ENCODE data around the gene PHC3.
A peak's percentile ranks its signal among the peaks of the same experiment; 100 is the strongest.
"Not testable (repeated sequence)": the region's sequence is repeated elsewhere in the genome, so short reads cannot be mapped to it uniquely, and the experiment has no call there.

The PHC3 gene

DNA sequence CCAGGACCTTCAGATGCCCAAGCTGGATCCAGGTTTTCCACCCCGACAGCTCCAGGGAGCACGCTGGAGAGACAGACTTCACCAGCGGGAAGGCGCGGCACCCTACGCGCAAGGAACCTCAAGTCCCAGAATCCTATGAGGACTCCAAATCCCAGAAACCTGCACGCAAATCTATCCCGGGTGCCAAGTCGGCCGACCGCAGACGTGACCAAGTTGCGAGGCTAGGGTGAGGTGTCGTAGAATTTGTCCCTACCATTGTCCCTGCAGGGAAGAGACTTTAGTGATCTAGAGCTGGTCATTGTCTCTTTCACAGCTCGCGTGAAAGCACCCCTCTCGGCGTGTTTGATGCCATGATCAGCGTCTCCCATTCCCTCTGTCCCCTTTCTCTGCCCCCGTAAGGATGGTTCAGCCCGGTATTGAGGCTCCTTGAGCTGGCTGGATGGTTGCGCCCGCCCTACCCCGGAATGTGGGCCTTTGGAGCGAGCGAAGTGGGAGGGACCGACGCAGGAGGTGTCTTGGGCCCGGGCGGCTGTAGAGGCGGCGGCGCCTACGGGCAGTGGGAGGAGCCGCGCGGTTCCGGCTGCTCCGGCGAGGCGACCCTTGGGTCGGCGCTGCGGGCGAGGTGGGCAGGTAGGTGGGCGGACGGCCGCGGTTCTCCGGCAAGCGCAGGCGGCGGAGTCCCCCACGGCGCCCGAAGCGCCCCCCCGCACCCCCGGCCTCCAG, 40.6 kb upstream of the PHC3 start, which contains the start of gene PRKCI:
Gene PRKCI (plus strand): TSS at position 501 of the 723 bp plus-strand sequence. CDS start 246 bp downstream, outside the sequence.
- DNase-seq = peak; percentile 96 to 98 (median 97)
- under 1% methylated on average over 43 of the region's 60 CpGs for WGBS (ENCODE audit: insufficient coverage)
- Histone ChIP-seq H3K4me3 (ENCODE audit: control insufficient read depth in 1 of 7, extremely low read depth in 1 of 7, insufficient read depth in 4 of 7, low read depth in 2 of 7, low read length in 6 of 7) (peak within 1 kb of the TSS; percentile 68 to 95 (median 72)), H3K27ac (ENCODE audit: insufficient read depth in 1 of 2, low read depth in 1 of 2, low read length in 2 of 2, poor library complexity in 1 of 2, severe bottlenecking in 2 of 2) (peak within 1 kb of the TSS; percentile 96 to 98), H3K9me3 (ENCODE audit: control extremely low read depth in 1 of 5, control insufficient read depth in 4 of 5, insufficient read depth in 2 of 5, low read depth in 1 of 5, low read length in 4 of 5) (no peaks in the 10 kb centered on the region), H3K36me3 (ENCODE audit: control insufficient read depth in 4 of 4, insufficient read depth in 4 of 4, low read length in 3 of 4) (no peaks in the 10 kb centered on the region), H3K4me1 (ENCODE audit: control extremely low read depth in 1 of 4, control insufficient read depth in 4 of 4, insufficient read depth in 4 of 4, low read length in 3 of 4) (peaks cover 0 to 14% (median 7%) of the 10 kb centered on the region in 4 experiments), H3K27me3 (replicated peaks in 2 of 5; ENCODE audit: control insufficient read depth in 4 of 5, insufficient read depth in 5 of 5, low read length in 4 of 5) (no peaks in the 10 kb centered on the region)
- CTCF ChIA-PET = interaction anchor here (1.0 kb wide), 2 partner anchors 10 to 51 kb away, joined by 3 read pairs; no protein-coding TSS in a partner anchor
- POLR2A ChIA-PET = interaction anchor here (0.6 to 1.0 kb wide), 2 partner anchors 135 to 153 kb away, joined by 3 read pairs; partner anchors contain the start of gene SKIL

DNA sequence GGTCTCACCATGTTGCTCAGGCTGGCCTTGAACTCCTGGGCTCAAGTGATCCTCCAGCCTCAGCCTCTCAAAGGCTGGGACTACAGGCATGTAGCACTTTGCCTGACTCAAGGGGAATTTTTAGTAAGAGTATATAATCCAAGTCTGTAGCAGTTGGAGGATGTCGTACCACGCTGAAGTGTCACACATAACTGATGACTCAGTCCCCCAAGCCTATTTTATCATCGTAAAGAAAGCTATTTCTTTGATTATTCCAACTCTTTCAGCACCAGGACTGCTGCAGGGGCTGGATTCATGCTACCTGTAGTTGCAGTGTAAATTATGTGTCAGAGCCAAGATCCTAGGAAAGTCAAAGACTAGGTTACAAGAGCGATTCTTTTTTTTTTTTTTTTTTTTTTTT, 39.3 kb upstream of the PHC3 start:
- Histone ChIP-seq H3K4me1 (ENCODE audit: control extremely low read depth in 1 of 4, control insufficient read depth in 4 of 4, insufficient read depth in 4 of 4, low read length in 3 of 4) (peaks cover 0 to 14% (median 7%) of the 10 kb centered on the region in 4 experiments), H3K27me3 (replicated peaks in 2 of 5; ENCODE audit: control insufficient read depth in 4 of 5, insufficient read depth in 5 of 5, low read length in 4 of 5) (no peaks in the 10 kb centered on the region), H3K36me3 (ENCODE audit: control insufficient read depth in 4 of 4, insufficient read depth in 4 of 4, low read length in 3 of 4) (no peaks in the 10 kb centered on the region), H3K9me3 (ENCODE audit: control extremely low read depth in 1 of 5, control insufficient read depth in 4 of 5, insufficient read depth in 2 of 5, low read depth in 1 of 5, low read length in 4 of 5) (no peaks in the 10 kb centered on the region), H3K27ac (ENCODE audit: insufficient read depth in 1 of 2, low read depth in 1 of 2, low read length in 2 of 2, poor library complexity in 1 of 2, severe bottlenecking in 2 of 2) (no peak overlapping the region), H3K4me3 (ENCODE audit: control insufficient read depth in 1 of 7, extremely low read depth in 1 of 7, insufficient read depth in 4 of 7, low read depth in 2 of 7, low read length in 6 of 7) (no peak overlapping the region)
- WGBS (ENCODE audit: insufficient coverage) = 100% methylated on average over 1 of the region's 4 CpGs
- POLR2A ChIA-PET = no interaction called here
- CTCF ChIA-PET = no interaction called here
- DNase-seq = peak in 2 of 3 donors; percentile 11 to 15

DNA sequence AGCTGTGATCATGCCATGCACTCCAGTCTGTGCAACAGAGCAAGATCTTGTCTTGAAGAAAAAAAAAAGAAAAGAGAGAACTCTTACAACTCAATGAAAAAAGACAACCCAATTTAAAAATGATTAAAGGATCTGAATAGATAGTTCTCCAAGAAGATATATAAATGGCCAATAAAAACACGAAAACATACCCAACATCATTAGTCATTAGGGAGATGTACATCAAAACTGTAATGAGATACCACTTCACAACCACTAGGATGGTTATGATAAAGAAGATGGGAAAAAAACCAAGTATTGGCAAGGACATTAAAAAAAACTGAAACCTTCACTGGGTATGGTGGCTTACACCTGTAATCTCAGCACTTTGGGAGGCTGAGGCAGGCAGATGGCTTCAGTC, 38.3 kb upstream of the PHC3 start:
- CTCF ChIA-PET = interaction anchor here (0.8 kb wide), 1 partner anchor 30 kb away, joined by 3 read pairs; no protein-coding TSS in a partner anchor
- no peak for DNase-seq
- POLR2A ChIA-PET = no interaction called here
- Histone ChIP-seq H3K27ac (ENCODE audit: insufficient read depth in 1 of 2, low read depth in 1 of 2, low read length in 2 of 2, poor library complexity in 1 of 2, severe bottlenecking in 2 of 2) (no peak overlapping the region), H3K4me3 (ENCODE audit: control insufficient read depth in 1 of 7, extremely low read depth in 1 of 7, insufficient read depth in 4 of 7, low read depth in 2 of 7, low read length in 6 of 7) (no peak overlapping the region), H3K4me1 (ENCODE audit: control extremely low read depth in 1 of 4, control insufficient read depth in 4 of 4, insufficient read depth in 4 of 4, low read length in 3 of 4) (peaks cover 0 to 14% (median 7%) of the 10 kb centered on the region in 4 experiments), H3K9me3 (ENCODE audit: control extremely low read depth in 1 of 5, control insufficient read depth in 4 of 5, insufficient read depth in 2 of 5, low read depth in 1 of 5, low read length in 4 of 5) (no peaks in the 10 kb centered on the region), H3K36me3 (ENCODE audit: control insufficient read depth in 4 of 4, insufficient read depth in 4 of 4, low read length in 3 of 4) (no peaks in the 10 kb centered on the region), H3K27me3 (replicated peaks in 2 of 5; ENCODE audit: control insufficient read depth in 4 of 5, insufficient read depth in 5 of 5, low read length in 4 of 5) (no peaks in the 10 kb centered on the region)
- WGBS (ENCODE audit: insufficient coverage) = no CpG with 5 or more reads among the region's 1 CpG

DNA sequence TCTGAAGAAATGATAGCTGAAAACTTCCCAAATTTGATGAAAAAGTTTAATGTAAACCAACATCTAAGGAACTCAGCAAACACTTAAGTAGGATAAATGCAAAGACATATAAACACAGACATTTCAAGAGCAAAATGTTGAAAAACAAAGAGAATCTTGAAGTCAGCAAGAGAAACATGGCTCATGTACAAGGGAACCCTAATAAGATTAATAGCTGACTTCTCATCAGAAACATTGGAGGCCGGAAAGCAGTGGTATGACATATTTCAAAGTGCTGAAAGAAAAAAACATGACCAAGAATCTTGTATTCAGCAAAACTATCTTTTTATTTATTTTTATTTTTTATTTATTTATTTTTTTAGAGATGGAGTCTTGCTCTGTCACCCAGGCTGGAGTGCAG, 30.1 kb upstream of the PHC3 start:
- no CpG with 5 or more reads among the region's 1 CpG for WGBS (ENCODE audit: insufficient coverage)
- H3K27me3 ChIP-seq (replicated peaks in 2 of 5; ENCODE audit: control insufficient read depth in 4 of 5, insufficient read depth in 5 of 5, low read length in 4 of 5) = no peaks in the 10 kb centered on the region
- H3K4me3 ChIP-seq (ENCODE audit: control insufficient read depth in 1 of 7, extremely low read depth in 1 of 7, insufficient read depth in 4 of 7, low read depth in 2 of 7, low read length in 6 of 7) = no peak overlapping the region
- no peaks in the 10 kb centered on the region for H3K36me3 ChIP-seq (ENCODE audit: control insufficient read depth in 4 of 4, insufficient read depth in 4 of 4, low read length in 3 of 4)
- H3K4me1 ChIP-seq (ENCODE audit: control extremely low read depth in 1 of 4, control insufficient read depth in 4 of 4, insufficient read depth in 4 of 4, low read length in 3 of 4) = no peaks in the 10 kb centered on the region
- ChIA-PET CTCF (interaction anchor here (1.3 kb wide), 1 partner anchor 11 kb away, joined by 3 read pairs; the partner anchor contains the start of gene PRKCI), POLR2A (interaction anchor here (0.6 kb wide), 1 partner anchor 29 kb away, joined by 3 read pairs; no protein-coding TSS in a partner anchor)
- peaks cover 0 to 10% (median 1%) of the 10 kb centered on the region in 5 experiments for H3K9me3 ChIP-seq (ENCODE audit: control extremely low read depth in 1 of 5, control insufficient read depth in 4 of 5, insufficient read depth in 2 of 5, low read depth in 1 of 5, low read length in 4 of 5)
- no peak overlapping the region for H3K27ac ChIP-seq (ENCODE audit: insufficient read depth in 1 of 2, low read depth in 1 of 2, low read length in 2 of 2, poor library complexity in 1 of 2, severe bottlenecking in 2 of 2)
- peak in 2 of 3 donors; percentile 22 to 40 for DNase-seq

DNA sequence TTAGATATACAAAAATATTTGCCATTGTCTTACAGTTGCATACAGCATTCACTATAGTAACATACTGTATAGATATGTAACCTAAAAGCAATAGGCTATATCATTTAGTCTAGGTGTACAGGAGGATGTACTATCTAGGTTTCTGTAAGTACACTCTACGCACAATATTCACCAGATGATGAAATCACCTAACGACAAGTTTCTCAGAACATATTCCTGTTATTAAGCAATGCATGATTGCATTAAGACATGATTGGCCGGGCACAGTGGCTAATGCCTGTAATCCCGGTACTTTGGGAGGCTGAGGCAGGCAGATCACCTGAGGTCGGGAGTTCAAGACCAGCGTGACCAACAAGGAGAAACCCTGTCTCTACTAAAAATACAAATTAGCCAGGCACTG, 26.2 kb upstream of the PHC3 start:
- POLR2A ChIA-PET = no interaction called here
- 67% methylated on average over 2 of the region's 6 CpGs for WGBS (ENCODE audit: insufficient coverage)

DNA sequence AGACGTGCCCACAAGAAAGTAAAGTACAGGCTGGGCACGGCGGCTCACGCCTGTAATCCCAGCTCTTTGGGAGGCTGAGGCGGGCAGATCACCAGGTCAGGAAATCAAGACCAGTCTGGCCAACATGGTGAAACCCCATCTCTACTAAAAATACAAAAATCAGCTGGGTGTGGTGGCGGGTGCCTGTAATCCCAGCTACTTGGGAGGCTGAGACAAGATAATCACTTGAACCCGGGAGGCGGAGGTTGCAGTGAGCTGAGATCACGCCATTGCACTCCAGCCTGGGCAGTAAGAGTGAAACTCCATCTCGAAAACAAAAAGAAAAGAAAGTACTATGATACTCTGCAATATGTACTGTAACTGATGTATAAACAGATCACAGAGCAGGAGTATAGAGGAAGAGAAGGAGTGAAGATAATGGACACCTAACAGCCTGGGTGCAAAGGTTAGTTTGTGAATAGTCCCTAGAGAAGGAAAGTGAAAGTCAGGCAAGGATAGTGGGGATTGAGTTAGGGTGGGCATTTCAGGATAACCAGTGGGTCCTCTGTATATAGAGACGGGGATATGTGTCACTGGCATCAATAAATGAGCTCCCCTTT, 24.7 kb upstream of the PHC3 start:
- H3K36me3 ChIP-seq (ENCODE audit: control insufficient read depth in 4 of 4, insufficient read depth in 4 of 4, low read length in 3 of 4); H3K9me3 ChIP-seq (ENCODE audit: control extremely low read depth in 1 of 5, control insufficient read depth in 4 of 5, insufficient read depth in 2 of 5, low read depth in 1 of 5, low read length in 4 of 5); DNase-seq; H3K27me3 ChIP-seq (replicated peaks in 2 of 5; ENCODE audit: control insufficient read depth in 4 of 5, insufficient read depth in 5 of 5, low read length in 4 of 5); H3K27ac ChIP-seq (ENCODE audit: insufficient read depth in 1 of 2, low read depth in 1 of 2, low read length in 2 of 2, poor library complexity in 1 of 2, severe bottlenecking in 2 of 2); H3K4me1 ChIP-seq (ENCODE audit: control extremely low read depth in 1 of 4, control insufficient read depth in 4 of 4, insufficient read depth in 4 of 4, low read length in 3 of 4); POLR2A ChIA-PET; H3K4me3 ChIP-seq (ENCODE audit: control insufficient read depth in 1 of 7, extremely low read depth in 1 of 7, insufficient read depth in 4 of 7, low read depth in 2 of 7, low read length in 6 of 7): not testable (repeated sequence)
- 91% methylated on average over 9 of the region's 11 CpGs for WGBS (ENCODE audit: insufficient coverage)
- CTCF ChIA-PET = interaction anchor here (1.3 to 2.4 kb wide), 2 partner anchors 12 kb away, joined by 4 to 5 read pairs; no protein-coding TSS in a partner anchor

More for the DNA sequence above, 26.2 kb upstream of the PHC3 start:
- CTCF ChIA-PET = interaction anchor here (1.3 kb wide), 1 partner anchor 10 kb away, joined by 4 read pairs; no protein-coding TSS in a partner anchor
- Histone ChIP-seq H3K27ac (ENCODE audit: insufficient read depth in 1 of 2, low read depth in 1 of 2, low read length in 2 of 2, poor library complexity in 1 of 2, severe bottlenecking in 2 of 2) (no peak overlapping the region), H3K4me3 (ENCODE audit: control insufficient read depth in 1 of 7, extremely low read depth in 1 of 7, insufficient read depth in 4 of 7, low read depth in 2 of 7, low read length in 6 of 7) (no peak overlapping the region), H3K9me3 (ENCODE audit: control extremely low read depth in 1 of 5, control insufficient read depth in 4 of 5, insufficient read depth in 2 of 5, low read depth in 1 of 5, low read length in 4 of 5) (peaks cover 0 to 10% (median 1%) of the 10 kb centered on the region in 5 experiments), H3K27me3 (replicated peaks in 2 of 5; ENCODE audit: control insufficient read depth in 4 of 5, insufficient read depth in 5 of 5, low read length in 4 of 5) (no peaks in the 10 kb centered on the region), H3K36me3 (ENCODE audit: control insufficient read depth in 4 of 4, insufficient read depth in 4 of 4, low read length in 3 of 4) (no peaks in the 10 kb centered on the region), H3K4me1 (ENCODE audit: control extremely low read depth in 1 of 4, control insufficient read depth in 4 of 4, insufficient read depth in 4 of 4, low read length in 3 of 4) (no peaks in the 10 kb centered on the region)
- no peak for DNase-seq

DNA sequence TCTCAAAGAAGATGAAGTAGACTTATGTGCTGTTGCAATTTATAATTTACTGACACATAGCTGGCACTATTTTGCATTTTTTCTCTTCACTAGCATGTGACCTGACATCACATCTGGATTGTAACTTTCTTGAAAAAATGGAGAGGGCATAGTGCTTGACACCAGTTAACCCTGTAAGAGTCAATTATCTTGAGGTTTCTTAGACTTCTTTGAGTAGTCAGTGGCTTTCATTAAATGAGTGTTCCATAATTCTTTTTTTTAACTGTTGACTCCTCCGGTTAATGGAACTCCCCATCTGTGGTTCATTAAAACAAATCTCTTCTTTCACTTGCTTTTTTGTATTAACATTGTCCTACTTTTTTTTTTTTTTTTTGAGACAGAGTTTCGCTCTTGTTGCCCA, 23.8 kb upstream of the PHC3 start:
- ChIA-PET CTCF (interaction anchor here (2.4 kb wide), 1 partner anchor 11 kb away, joined by 5 read pairs; no protein-coding TSS in a partner anchor), POLR2A (no interaction called here)
- H3K27me3 ChIP-seq (replicated peaks in 2 of 5; ENCODE audit: control insufficient read depth in 4 of 5, insufficient read depth in 5 of 5, low read length in 4 of 5) = no peaks in the 10 kb centered on the region
- H3K4me1 ChIP-seq (ENCODE audit: control extremely low read depth in 1 of 4, control insufficient read depth in 4 of 4, insufficient read depth in 4 of 4, low read length in 3 of 4) = no peaks in the 10 kb centered on the region
- WGBS (ENCODE audit: insufficient coverage) = 89% methylated on average over 1 of the region's 2 CpGs
- H3K36me3 ChIP-seq (ENCODE audit: control insufficient read depth in 4 of 4, insufficient read depth in 4 of 4, low read length in 3 of 4) = no peaks in the 10 kb centered on the region
- peaks cover 0 to 3% (median 0%) of the 10 kb centered on the region in 5 experiments for H3K9me3 ChIP-seq (ENCODE audit: control extremely low read depth in 1 of 5, control insufficient read depth in 4 of 5, insufficient read depth in 2 of 5, low read depth in 1 of 5, low read length in 4 of 5)
- H3K27ac ChIP-seq (ENCODE audit: insufficient read depth in 1 of 2, low read depth in 1 of 2, low read length in 2 of 2, poor library complexity in 1 of 2, severe bottlenecking in 2 of 2) = no peak overlapping the region
- DNase-seq = no peak
- no peak overlapping the region for H3K4me3 ChIP-seq (ENCODE audit: control insufficient read depth in 1 of 7, extremely low read depth in 1 of 7, insufficient read depth in 4 of 7, low read depth in 2 of 7, low read length in 6 of 7)
